A549 (cell line): ENCODE measurements around the gene TNIK. TPM values are rescaled to one million over a fixed set of nuclear protein-coding genes. Genes with fewer than 3 reads are reported as not detected.

Experiments used
- ATAC-seq, 2 experiments: fragments of 200-7000 bp in 1 of 2; fragments of >200 bp in 1 of 2; cut with Nextera tagmentation in 1 of 2; cut with Tn5 transposase in 1 of 2; 3 replicates each; pipeline versions ENCODE4 v1.8.0 to v1.9.1; 2018 to 2020; ENCODE audit warnings: mild to moderate bottlenecking in 1 of 2, moderate library complexity in 1 of 2
- CTCF ChIA-PET: fragments of 300-600 bp; sonication (Branson Sonifier 250); formaldehyde crosslinking; extraction: SDS; loops from one replicate; lab custom pipeline; 2021; ENCODE audit warnings: antibody characterized with exemption, inconsistent platforms; lab: Yijun Ruan, JAX
- POLR2A ChIA-PET: fragments of 350-600 bp; formaldehyde crosslinking; extraction: SDS; loops from one replicate; lab custom pipeline; 2021; ENCODE audit warnings: antibody characterized with exemption, inconsistent platforms; lab: Yijun Ruan, JAX
- DNase-seq, 2 experiments: peaks; one replicate each; pipeline versions ENCODE4 v3.0.0 to v3.0.0-alpha.2; 2011 to 2016; ENCODE audit warnings: low read depth in 1 of 2, low spot score in 1 of 2
- FAIRE-seq: peaks from 2 replicates; lab custom pipeline; 2011; peaks lifted over from hg19 to GRCh38; lab: Jason Lieb, UNC
- H3K27ac ChIP-seq, 2 experiments: fragments of >200 bp; sonication (Bioruptor Twin); formaldehyde crosslinking; 3 replicates each; pipeline ENCODE4 v1.5.1; 2016 to 2017
- H3K4me1 ChIP-seq: fragments of >200 bp; sonication (Bioruptor Twin); formaldehyde crosslinking; 3 replicates; pipeline ENCODE4 v1.6.1; 2016
- H3K4me2 ChIP-seq: fragments of >200 bp; sonication (Bioruptor Twin); formaldehyde crosslinking; 3 replicates; pipeline ENCODE4 v1.6.1; 2016
- H3K4me3 ChIP-seq: fragments of >200 bp; sonication (Bioruptor Twin); formaldehyde crosslinking; 3 replicates; pipeline ENCODE4 v1.5.1; 2016
- H3K9me3 ChIP-seq: fragments of >200 bp; sonication (Bioruptor Twin); formaldehyde crosslinking; 3 replicates; pipeline ENCODE4 v1.6.1; 2016
- ATOH8 ChIP-seq: fragments of 250-450 bp; sonication (Bioruptor Pico); IDR thresholded peaks from 2 replicates; pipeline ENCODE4 v1.5.0; 2020; ENCODE audit warnings: low read depth, mild to moderate bottlenecking, moderate library complexity
- CBX8 ChIP-seq: fragments of 200-600 bp; sonication (generic); IDR thresholded peaks from 2 replicates; pipeline ENCODE4 v1.6.1; 2016
- CEBPB ChIP-seq, 2 experiments: fragments of >200 bp in 1 of 2; sonication (Bioruptor Twin) in 1 of 2; formaldehyde crosslinking in 1 of 2; IDR thresholded peaks; 2 replicates each; pipeline ENCODE4 v1.6.1; 2012 to 2016
- CTCF ChIP-seq: fragments of >200 bp; sonication (Bioruptor Twin); formaldehyde crosslinking; IDR thresholded peaks from 3 replicates; pipeline ENCODE4 v1.5.1; 2016
- E2F6 ChIP-seq: IDR thresholded peaks from 2 replicates; pipeline ENCODE4 v1.6.1; 2012; ENCODE audit warnings: low read depth, borderline replicate concordance
- EHMT2 ChIP-seq: fragments of 200-600 bp; sonication (generic); IDR thresholded peaks from 2 replicates; pipeline ENCODE4 v1.6.1; 2016; ENCODE audit warnings: antibody characterized with exemption, low read depth, mild to moderate bottlenecking, moderate library complexity
- ELK1 ChIP-seq: fragments of 150-350 bp; IDR thresholded peaks from 2 replicates; pipeline ENCODE4 v1.6.1; 2014; ENCODE audit warnings: low read depth, mild to moderate bottlenecking, low read length
- FOXS1 ChIP-seq: fragments of 250-450 bp; sonication (Bioruptor Pico); IDR thresholded peaks from 2 replicates; pipeline ENCODE4 v1.5.0; 2020; ENCODE audit warnings: mild to moderate bottlenecking, moderate library complexity
- HES2 ChIP-seq: fragments of >200 bp; sonication (Bioruptor Twin); formaldehyde crosslinking; IDR thresholded peaks from 2 replicates; pipeline ENCODE4 v1.6.1; 2016
- HEYL ChIP-seq: fragments of 250-450 bp; sonication (Bioruptor Pico); IDR thresholded peaks from 2 replicates; pipeline ENCODE4 v1.8.0; 2021; ENCODE audit warnings: mild to moderate bottlenecking, moderate library complexity
- KDM5A ChIP-seq: fragments of 200-600 bp; sonication (generic); IDR thresholded peaks from 2 replicates; pipeline ENCODE4 v1.6.1; 2016; ENCODE audit warnings: antibody characterized with exemption, mild to moderate bottlenecking
- MAFK ChIP-seq: fragments of 450-650 bp; IDR thresholded peaks from 2 replicates; pipeline ENCODE4 v1.6.1; 2014; ENCODE audit not compliant: partially characterized antibody
- MAX ChIP-seq: IDR thresholded peaks from 2 replicates; pipeline ENCODE4 v1.6.1; 2012
- RCOR1 ChIP-seq: fragments of 150-350 bp; IDR thresholded peaks from 2 replicates; pipeline ENCODE4 v1.6.1; 2014; ENCODE audit warnings: antibody characterized with exemption, low read length, low read depth
- REST ChIP-seq: fragments of 200-600 bp; sonication (generic); IDR thresholded peaks from 2 replicates; pipeline ENCODE4 v1.6.1; 2016; ENCODE audit warnings: antibody characterized with exemption, mild to moderate bottlenecking, moderate library complexity
- RFX5 ChIP-seq: fragments of 450-650 bp; IDR thresholded peaks from 2 replicates; pipeline ENCODE4 v1.7.1; 2014; ENCODE audit warnings: antibody characterized with exemption, mild to moderate bottlenecking, moderate library complexity
- SMC3 ChIP-seq: fragments of >200 bp; sonication (Bioruptor Twin); formaldehyde crosslinking; IDR thresholded peaks from 3 replicates; pipeline ENCODE4 v1.6.1; 2018; ENCODE audit warnings: inconsistent platforms
- TFCP2L1 ChIP-seq: fragments of 250-450 bp; sonication (Bioruptor Pico); IDR thresholded peaks from 2 replicates; pipeline ENCODE4 v1.5.0; 2021; ENCODE audit warnings: mild to moderate bottlenecking
- WGBS: methylation state at CpG from one replicate; pipeline ENCODE4 v1.1.6; 2017; ENCODE audit errors: missing lambda C conversion rate; 5-methylcytosine and 5-hydroxymethylcytosine counted together
- polyA plus RNA-seq, 4 experiments: library from polyadenylated mRNA; depleted of rRNA in 3 of 4; stranded (reverse); fragments of >200 nt; fragmentation: RNase III in 1 of 4; extraction: RNeasy Plus Mini Kit Qiagen cat#74134 plus additional on column Dnase treatment in 1 of 4; gene quantifications; 2 replicates in 3 of 4; 3 replicates in 1 of 4; pipeline ENCODE4 v1.2.3, GENCODE V29; 2011 to 2017

TNIK gene
- polyA plus RNA-seq, 2 of the 4 experiments (the other 2 are of a cell fraction) = 1.6 to 1.8 TPM

GRCh38 chr3:171323938-171324536, 136.2 kb downstream of the TNIK start:
- 31% methylated on average over 3 of the region's 3 CpGs for WGBS
- Histone ChIP-seq H3K9me3 (no peaks in the 10 kb centered on the region), H3K4me2 (no peak overlapping the region), H3K4me3 (no peak overlapping the region), H3K27ac (no peak overlapping the region), H3K4me1 (no peaks in the 10 kb centered on the region)
- DNase-seq = no peak
- no peak for ATAC-seq
- FAIRE-seq = no peak
- ChIA-PET CTCF (interaction anchor here (1.3 kb wide), 1 partner anchor 89 kb away, joined by 3 read pairs; no protein-coding TSS in a partner anchor), POLR2A (no interaction called here)
- no peak for TF ChIP-seq CTCF
- TF ChIP-seq MAX = no peak
- no peak for TF ChIP-seq ELK1

GRCh38 chr3:171321559-171322360, 138.4 kb downstream of the TNIK start:
- TF ChIP-seq HES2 (no peak), TFCP2L1 (CRISPR knock-in tag) (no peak), ATOH8 (CRISPR knock-in tag) (no peak), FOXS1 (CRISPR knock-in tag) (no peak), RCOR1 (no peak), CEBPB (IDR thresholded peaks at IDR 0.05) (no peak), REST (no peak), KDM5A (no peak), MAFK (no peak), SMC3 (no peak), CBX8 (no peak), E2F6 (no peak), HEYL (CRISPR knock-in tag) (no peak), RFX5 (no peak), EHMT2 (no peak)
- TF ChIP-seq, all 56 proteins: peak for 0
- no peak for ATAC-seq
- 60% methylated on average over 3 of the region's 3 CpGs for WGBS
- CTCF ChIA-PET = interaction anchor here (0.6 kb wide), 1 partner anchor 261 kb away, joined by 4 read pairs; no protein-coding TSS in a partner anchor
- FAIRE-seq = no peak
- POLR2A ChIA-PET = interaction anchor here (0.7 kb wide), 1 partner anchor 456 kb away, joined by 5 read pairs; no protein-coding TSS in a partner anchor
- Histone ChIP-seq H3K27ac (no peak overlapping the region), H3K4me2 (no peak overlapping the region), H3K9me3 (no peaks in the 10 kb centered on the region), H3K4me1 (no peaks in the 10 kb centered on the region), H3K4me3 (no peak overlapping the region)
- DNase-seq = no peak
